Stimulated activated effector memory CD8-positive, alpha-beta T cell treated with anti-CD3 and anti-CD28 coated beads, Interleukin-12 subunit alpha, Interleukin-12 subunit beta, amount 100 ng/mL, for 72 hours (primary cell): ENCODE data around the gene CXXC1.
"Not testable (repeated sequence)": the region's sequence is repeated elsewhere in the genome, so short reads cannot be mapped to it uniquely, and the experiment has no call there.

ENCODE experiments used
- ATAC-seq: fragments of 150-1000 bp; cut with Tn5 transposase; 2 replicates; pipeline ENCODE4 v1.10.0; 2021
- DNase-seq, 2 donors: peaks; one replicate each; pipeline ENCODE4 v3.0.0; 2021 to 2022; ENCODE audit warnings: low spot score in 2 of 2
- H3K27ac Mint-ChIP-seq: one replicate; pipeline ENCODE4 v1.8.0; 2022; ENCODE audit warnings: mild to moderate bottlenecking, mixed read lengths
- H3K36me3 Mint-ChIP-seq: one replicate; pipeline ENCODE4 v1.8.0; 2022; ENCODE audit warnings: mild to moderate bottlenecking, mixed read lengths
- H3K4me1 Mint-ChIP-seq: one replicate; pipeline ENCODE4 v1.8.0; 2022; ENCODE audit warnings: mixed read lengths
- H3K4me3 Mint-ChIP-seq: one replicate; pipeline ENCODE4 v1.8.0; 2022; ENCODE audit warnings: mild to moderate bottlenecking, mixed read lengths
- H3K9me3 Mint-ChIP-seq: one replicate; pipeline ENCODE4 v1.8.0; 2022; ENCODE audit warnings: mixed read lengths

The CXXC1 gene

GRCh38 chr18:50307400-50307737 is 19.9 kb upstream of the CXXC1 start:
- H3K4me1 Mint-ChIP-seq: peaks cover 14% of the 10 kb centered on the region
- peaks cover 5% of the 10 kb centered on the region for H3K36me3 Mint-ChIP-seq
- H3K9me3 Mint-ChIP-seq: peaks cover 3% of the 10 kb centered on the region
- H3K4me3 Mint-ChIP-seq: peak overlapping the region; percentile 84
- DNase-seq: no peak
- no peak for ATAC-seq
- peak overlapping the region; percentile 55 for H3K27ac Mint-ChIP-seq

GRCh38 chr18:50306944-50307343 is 19.5 kb upstream of the CXXC1 start:
- no peak for ATAC-seq
- no peak for DNase-seq
- peaks cover 3% of the 10 kb centered on the region for H3K9me3 Mint-ChIP-seq
- H3K36me3 Mint-ChIP-seq: peaks cover 5% of the 10 kb centered on the region
- peaks cover 14% of the 10 kb centered on the region for H3K4me1 Mint-ChIP-seq
- H3K4me3 Mint-ChIP-seq: peak overlapping the region; percentile 84
- H3K27ac Mint-ChIP-seq: no peak overlapping the region

- Mint-ChIP-seq H3K27ac (no peak overlapping the region), H3K4me3 (no peak overlapping the region), H3K4me1 (peaks cover 13% of the 10 kb centered on the region), H3K36me3 (no peaks in the 10 kb centered on the region), H3K9me3 (peaks cover 3% of the 10 kb centered on the region)
- DNase-seq (no peak), ATAC-seq (no peak)
Observed at GRCh38 chr18:50301074-50301473, 13.6 kb upstream of the CXXC1 start.

GRCh38 chr18:50299626-50300388 is 12.3 kb upstream of the CXXC1 start:
- H3K36me3 Mint-ChIP-seq: no peaks in the 10 kb centered on the region
- H3K9me3 Mint-ChIP-seq: no peaks in the 10 kb centered on the region
- H3K27ac Mint-ChIP-seq: no peak overlapping the region
- peaks cover 13% of the 10 kb centered on the region for H3K4me1 Mint-ChIP-seq
- ATAC-seq (no peak), DNase-seq (no peak)
- no peak overlapping the region for H3K4me3 Mint-ChIP-seq

- no peak for DNase-seq
- H3K36me3 Mint-ChIP-seq: no peaks in the 10 kb centered on the region
- H3K4me1 Mint-ChIP-seq: peaks cover 13% of the 10 kb centered on the region
- H3K9me3 Mint-ChIP-seq: no peaks in the 10 kb centered on the region
- peak overlapping the region; percentile 62 for H3K4me3 Mint-ChIP-seq
- ATAC-seq: no peak
- no peak overlapping the region for H3K27ac Mint-ChIP-seq
Observed at GRCh38 chr18:50298443-50299284, 11.2 kb upstream of the CXXC1 start.

- ATAC-seq (peak; percentile 98), DNase-seq (peak; percentile 51 to 83)
- H3K4me1 Mint-ChIP-seq: peaks cover 13% of the 10 kb centered on the region
- H3K9me3 Mint-ChIP-seq: no peaks in the 10 kb centered on the region
- peak overlapping the region; percentile 12 for H3K27ac Mint-ChIP-seq
- peak overlapping the region; percentile 62 for H3K4me3 Mint-ChIP-seq
- no peaks in the 10 kb centered on the region for H3K36me3 Mint-ChIP-seq
Observed at GRCh38 chr18:50297621-50298442, 10.3 kb upstream of the CXXC1 start.

GRCh38 chr18:50293039-50293438 is 5.5 kb upstream of the CXXC1 start:
- H3K4me1 Mint-ChIP-seq: peaks cover 17% of the 10 kb centered on the region
- ATAC-seq (no peak), DNase-seq (no peak)
- H3K27ac Mint-ChIP-seq: no peak overlapping the region
- no peaks in the 10 kb centered on the region for H3K9me3 Mint-ChIP-seq
- no peak overlapping the region for H3K4me3 Mint-ChIP-seq
- H3K36me3 Mint-ChIP-seq: no peaks in the 10 kb centered on the region

- peak overlapping the region; percentile 96 for H3K4me3 Mint-ChIP-seq
- H3K36me3 Mint-ChIP-seq: peaks cover 36% of the 10 kb centered on the region
- peaks cover 41% of the 10 kb centered on the region for H3K4me1 Mint-ChIP-seq
- ATAC-seq (no peak), DNase-seq (no peak)
- no peaks in the 10 kb centered on the region for H3K9me3 Mint-ChIP-seq
- H3K27ac Mint-ChIP-seq: peak overlapping the region; percentile 67
Observed at GRCh38 chr18:50289108-50289443, 1.6 kb upstream of the CXXC1 start.

- not testable (repeated sequence) for H3K9me3 Mint-ChIP-seq, ATAC-seq
- Mint-ChIP-seq H3K4me1 (peaks cover 46% of the 10 kb centered on the region), H3K36me3 (peaks cover 41% of the 10 kb centered on the region), H3K4me3 (peak overlapping the region; percentile 96), H3K27ac (peak overlapping the region; percentile 95)
- peak in 1 of 2 donors; percentile 41 for DNase-seq
Observed at GRCh38 chr18:50288348-50289107, 1.0 kb upstream of the CXXC1 start.

- Mint-ChIP-seq H3K4me3 (peak overlapping the region; percentile 96), H3K27ac (peak overlapping the region; percentile 95), H3K9me3 (no peaks in the 10 kb centered on the region), H3K4me1 (peaks cover 61% of the 10 kb centered on the region), H3K36me3 (peaks cover 56% of the 10 kb centered on the region)
- ATAC-seq: peak; percentile 1
- DNase-seq: no peak
Observed at GRCh38 chr18:50287028-50287440, 458 bp downstream of the CXXC1 start.

- peak overlapping the region; percentile 95 for H3K27ac Mint-ChIP-seq
- H3K4me3 Mint-ChIP-seq: peak overlapping the region; percentile 96
- ATAC-seq: no peak
- peaks cover 66% of the 10 kb centered on the region for H3K4me1 Mint-ChIP-seq
- no peaks in the 10 kb centered on the region for H3K9me3 Mint-ChIP-seq
- peak in 1 of 2 donors; percentile 74 for DNase-seq
- H3K36me3 Mint-ChIP-seq: peaks cover 62% of the 10 kb centered on the region
Observed at GRCh38 chr18:50286391-50287027, 983 bp downstream of the CXXC1 start.

- ATAC-seq: no peak
- Mint-ChIP-seq H3K9me3 (no peaks in the 10 kb centered on the region), H3K4me3 (peak overlapping the region; percentile 96), H3K36me3 (peaks cover 69% of the 10 kb centered on the region), H3K27ac (peak overlapping the region; percentile 95), H3K4me1 (peaks cover 74% of the 10 kb centered on the region)
- DNase-seq: peak in 1 of 2 donors; percentile 45
Observed at GRCh38 chr18:50285631-50286321, 1.7 kb downstream of the CXXC1 start.

GRCh38 chr18:50285071-50285470 is 2.4 kb downstream of the CXXC1 start:
- peaks cover 81% of the 10 kb centered on the region for H3K4me1 Mint-ChIP-seq
- no peaks in the 10 kb centered on the region for H3K9me3 Mint-ChIP-seq
- H3K36me3 Mint-ChIP-seq: peaks cover 76% of the 10 kb centered on the region
- ATAC-seq (no peak), DNase-seq (peak in 1 of 2 donors; percentile 45)
- H3K27ac Mint-ChIP-seq: no peak overlapping the region
- H3K4me3 Mint-ChIP-seq: no peak overlapping the region
